Gastroesophageal sphincter (tissue), 4 donors: ENCODE measurements around the gene SCN1B. TPM values are rescaled to one million over a fixed set of nuclear protein-coding genes. Genes with fewer than 3 reads are reported as not detected.
"Not testable (repeated sequence)": the region's sequence is repeated elsewhere in the genome, so short reads cannot be mapped to it uniquely, and the experiment has no call there.

Experiments used
- ATAC-seq: fragments of 150-250 bp; one replicate; pipeline ENCODE4 v1.9.1; 2016; ENCODE audit warnings: mild to moderate bottlenecking, moderate library complexity
- H3K27ac ChIP-seq, 4 donors: fragments of 200-600 bp; sonication (generic) in 3 of 4; 1 replicate in 3 of 4; 2 replicates in 1 of 4; pipeline ENCODE4 v1.5.1; 2016 to 2019
- H3K27me3 ChIP-seq: fragments of 200-600 bp; sonication (generic); one replicate; pipeline ENCODE4 v1.5.1; 2019
- H3K36me3 ChIP-seq, 2 donors: fragments of 200-600 bp; sonication (generic); one replicate each; pipeline ENCODE4 v1.5.1; 2019; ENCODE audit warnings: control low read depth in 1 of 2
- H3K4me1 ChIP-seq, 3 donors: fragments of 200-600 bp; sonication (generic); 1 replicate in 2 of 3; 2 replicates in 1 of 3; pipeline ENCODE4 v1.5.1; 2016 to 2019; ENCODE audit warnings: control low read depth in 2 of 3
- H3K4me3 ChIP-seq, 2 donors: fragments of 200-600 bp; sonication (generic); one replicate each; pipeline ENCODE4 v1.5.1; 2019; ENCODE audit warnings: mild to moderate bottlenecking in 1 of 2, moderate library complexity in 1 of 2
- H3K9me3 ChIP-seq, 3 donors: fragments of 200-600 bp; sonication (generic); one replicate each; pipeline ENCODE4 v1.5.1; 2017 to 2019; ENCODE audit warnings: control low read depth in 2 of 3
- EP300 ChIP-seq: sonication (generic); formaldehyde crosslinking; IDR thresholded peaks from one replicate; pipeline ENCODE4 v1.6.1; 2017; ENCODE audit warnings: antibody characterized with exemption, mild to moderate bottlenecking
- POLR2A ChIP-seq, 2 donors: fragments of 450-650 bp; IDR thresholded peaks; one replicate each; pipeline ENCODE4 v1.6.1; 2017; ENCODE audit warnings: antibody characterized with exemption in 2 of 2, mild to moderate bottlenecking in 2 of 2, moderate library complexity in 1 of 2
- POLR2AphosphoS5 ChIP-seq: sonication (generic); formaldehyde crosslinking; IDR thresholded peaks from one replicate; pipeline ENCODE4 v1.6.1; 2017; ENCODE audit warnings: antibody characterized with exemption
- WGBS, 2 donors: methylation state at CpG; one replicate each; pipeline ENCODE4 v1.1.5; 2018; ENCODE audit warnings: low coverage in 1 of 2; 5-methylcytosine and 5-hydroxymethylcytosine counted together
- total RNA-seq, 4 donors: library from RNA; depleted of rRNA; stranded (reverse); fragments of >200 nt; gene quantifications; one replicate each; pipeline ENCODE4 v1.1.0, GENCODE V29; 2016
- TF ChIP-seq, protein P1 (sequence below), 4 experiments: fragments of 200-600 bp in 2 of 4; fragments of 450-650 bp in 2 of 4; sonication (generic) in 1 of 4; IDR thresholded peaks; one replicate each; pipeline ENCODE4 v1.5.1; 2017 to 2019; ENCODE audit warnings: antibody characterized with exemption in 4 of 4, mild to moderate bottlenecking in 2 of 4, moderate library complexity in 2 of 4

Gene SCN1B
- total RNA-seq, 4 donors from 2014 or later = 5.3 to 13.2 (median 9.5) TPM

DNA sequence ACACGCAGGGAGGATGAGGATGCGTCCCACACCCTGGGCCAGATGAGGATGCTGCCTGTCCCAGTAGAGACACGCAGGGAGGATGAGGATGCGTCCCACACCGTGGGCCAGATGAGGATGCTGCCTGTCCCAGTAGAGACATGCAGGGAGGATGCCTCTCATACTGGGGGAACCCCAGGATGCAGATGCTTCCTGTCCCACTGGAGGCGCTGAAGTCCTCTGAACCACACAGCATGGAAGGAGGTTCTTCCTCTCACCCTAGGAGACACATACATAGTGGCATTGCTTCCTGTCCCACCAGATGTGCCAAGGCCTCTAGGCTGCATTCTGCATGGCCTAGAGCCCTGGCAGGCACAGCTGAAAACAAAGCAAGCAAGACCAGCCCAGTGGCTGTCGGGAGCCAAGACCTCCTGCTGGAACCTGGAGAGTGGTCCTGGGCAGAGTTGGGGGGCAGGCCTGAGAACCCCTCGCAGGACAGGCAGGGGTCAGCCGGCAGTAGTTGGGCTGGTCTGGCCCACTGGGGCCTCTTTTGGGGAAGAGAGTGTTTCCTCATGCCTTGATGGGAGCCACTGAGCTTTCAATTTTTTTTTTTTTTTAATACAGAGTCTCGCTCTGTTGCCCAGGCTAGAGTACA is 15.5 kb downstream of the SCN1B start:
- Histone ChIP-seq H3K4me1 (peaks cover 0 to 25% (median 17%) of the 10 kb centered on the region in 3 donors), H3K27ac (no peak overlapping the region), H3K4me3 (no peak overlapping the region), H3K9me3 (no peaks in the 10 kb centered on the region), H3K27me3 (peaks cover 25% of the 10 kb centered on the region), H3K36me3 (no peaks in the 10 kb centered on the region)
- WGBS, 2 donors = 40 to 54% methylated on average over 1 to 6 of the region's 10 CpGs
- peak; percentile 24 for ATAC-seq
- TF ChIP-seq, protein P1, sequence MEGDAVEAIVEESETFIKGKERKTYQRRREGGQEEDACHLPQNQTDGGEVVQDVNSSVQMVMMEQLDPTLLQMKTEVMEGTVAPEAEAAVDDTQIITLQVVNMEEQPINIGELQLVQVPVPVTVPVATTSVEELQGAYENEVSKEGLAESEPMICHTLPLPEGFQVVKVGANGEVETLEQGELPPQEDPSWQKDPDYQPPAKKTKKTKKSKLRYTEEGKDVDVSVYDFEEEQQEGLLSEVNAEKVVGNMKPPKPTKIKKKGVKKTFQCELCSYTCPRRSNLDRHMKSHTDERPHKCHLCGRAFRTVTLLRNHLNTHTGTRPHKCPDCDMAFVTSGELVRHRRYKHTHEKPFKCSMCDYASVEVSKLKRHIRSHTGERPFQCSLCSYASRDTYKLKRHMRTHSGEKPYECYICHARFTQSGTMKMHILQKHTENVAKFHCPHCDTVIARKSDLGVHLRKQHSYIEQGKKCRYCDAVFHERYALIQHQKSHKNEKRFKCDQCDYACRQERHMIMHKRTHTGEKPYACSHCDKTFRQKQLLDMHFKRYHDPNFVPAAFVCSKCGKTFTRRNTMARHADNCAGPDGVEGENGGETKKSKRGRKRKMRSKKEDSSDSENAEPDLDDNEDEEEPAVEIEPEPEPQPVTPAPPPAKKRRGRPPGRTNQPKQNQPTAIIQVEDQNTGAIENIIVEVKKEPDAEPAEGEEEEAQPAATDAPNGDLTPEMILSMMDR (IDR thresholded peaks at IDR 0.05) = peak in 1 of 4 experiments; percentile 14
- TF ChIP-seq POLR2AphosphoS5 (no peak), EP300 (no peak), POLR2A (IDR thresholded peaks at IDR 0.05) (no peak)

DNA sequence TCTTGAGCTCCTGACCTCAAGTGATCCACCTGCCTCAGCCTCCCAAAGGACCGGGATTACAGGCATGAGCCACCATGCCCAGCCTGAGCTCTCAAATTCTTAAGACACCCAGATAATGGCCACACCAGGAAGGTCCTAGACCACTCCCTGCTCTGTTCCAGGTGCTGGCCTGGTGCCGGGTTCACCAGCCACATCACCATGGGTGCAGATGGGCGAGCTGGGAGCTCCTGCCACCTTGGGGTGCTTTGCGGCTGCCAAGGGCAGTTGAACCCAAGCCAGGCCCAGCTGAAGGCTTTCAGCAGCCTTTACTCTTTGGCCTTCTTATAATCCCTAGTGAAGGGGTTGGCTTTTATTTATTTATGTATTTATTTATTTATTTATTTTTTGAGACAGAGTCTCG is 16.2 kb downstream of the SCN1B start:
- H3K4me1 ChIP-seq = peaks cover 0 to 19% (median 10%) of the 10 kb centered on the region in 3 donors
- H3K27me3 ChIP-seq = peaks cover 18% of the 10 kb centered on the region
- TF ChIP-seq EP300 (no peak), POLR2AphosphoS5 (no peak), POLR2A (IDR thresholded peaks at IDR 0.05) (no peak)
- TF ChIP-seq, protein P1 (IDR thresholded peaks at IDR 0.05) = no peak
- ATAC-seq = no peak
- WGBS, 2 donors = 60 to 100% methylated on average over 1 to 4 of the region's 5 CpGs
- H3K27ac ChIP-seq = no peak overlapping the region
- H3K9me3 ChIP-seq = no peaks in the 10 kb centered on the region
- H3K4me3 ChIP-seq = no peak overlapping the region
- no peaks in the 10 kb centered on the region for H3K36me3 ChIP-seq

DNA sequence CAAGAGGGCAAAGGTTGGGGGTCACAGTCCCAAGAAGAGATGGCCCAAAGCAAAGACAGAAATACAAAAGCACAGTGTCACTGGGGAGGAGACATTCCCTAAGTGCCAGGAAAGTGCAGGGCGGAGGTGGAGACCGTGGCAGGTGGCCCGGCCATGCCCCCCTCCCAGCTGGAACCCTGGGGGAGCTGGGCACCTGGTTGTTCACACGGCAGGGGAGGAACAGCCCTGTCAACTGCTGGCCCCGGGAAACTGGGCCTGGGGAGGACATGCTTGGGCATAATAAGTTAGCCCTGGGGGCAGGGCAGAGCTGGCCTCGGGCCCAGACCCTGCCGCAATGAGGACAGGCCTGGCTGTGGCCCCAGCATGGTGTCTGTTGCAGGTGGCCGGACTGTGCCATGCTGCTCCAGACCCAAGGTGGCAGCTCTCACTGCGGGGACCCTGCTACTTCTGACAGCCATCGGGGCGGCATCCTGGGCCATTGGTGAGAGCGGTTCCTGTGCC is 18.7 kb downstream of the SCN1B start:
- Histone ChIP-seq H3K4me3 (no peak overlapping the region), H3K36me3 (no peaks in the 10 kb centered on the region), H3K27me3 (peaks cover 7% of the 10 kb centered on the region), H3K4me1 (no peaks in the 10 kb centered on the region), H3K9me3 (no peaks in the 10 kb centered on the region), H3K27ac (no peak overlapping the region)
- ATAC-seq = no peak
- TF ChIP-seq POLR2AphosphoS5 = no peak
- no peak for TF ChIP-seq EP300
- no peak for TF ChIP-seq POLR2A (IDR thresholded peaks at IDR 0.05)
- TF ChIP-seq, protein P1 (IDR thresholded peaks at IDR 0.05) = no peak
- WGBS, 2 donors = 29% methylated on average over 1 of the region's 12 CpGs; no CpG with 5 or more reads in 1 of the 2 donors

DNA sequence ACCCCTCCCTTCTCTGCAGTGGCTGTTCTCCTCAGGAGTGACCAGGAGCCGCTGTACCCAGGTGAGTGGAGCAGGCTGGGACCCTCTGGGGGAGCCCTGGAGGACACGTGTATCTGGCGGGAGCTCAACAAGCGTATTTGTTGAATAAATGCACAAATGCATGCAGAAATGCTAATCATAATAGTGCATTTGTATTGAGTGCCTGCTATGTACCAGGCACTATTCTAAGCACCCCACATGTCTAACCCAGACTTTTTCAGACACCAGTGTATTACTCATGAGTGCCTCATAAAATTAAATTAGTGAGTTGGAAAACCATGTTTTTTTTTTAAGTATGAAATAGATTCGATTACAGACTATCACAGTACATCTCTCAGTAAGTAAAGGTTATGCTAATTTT is 19.2 kb downstream of the SCN1B start:
- Histone ChIP-seq H3K9me3 (no peaks in the 10 kb centered on the region), H3K27me3 (peaks cover 7% of the 10 kb centered on the region), H3K36me3 (no peaks in the 10 kb centered on the region), H3K4me3 (no peak overlapping the region), H3K27ac (no peak overlapping the region), H3K4me1 (no peaks in the 10 kb centered on the region)
- ATAC-seq = no peak
- WGBS, 2 donors = 55% methylated on average over 4 of the region's 5 CpGs; no CpG with 5 or more reads in 1 of the 2 donors
- no peak for TF ChIP-seq EP300
- no peak for TF ChIP-seq POLR2A (IDR thresholded peaks at IDR 0.05)
- TF ChIP-seq POLR2AphosphoS5 = no peak
- TF ChIP-seq, protein P1 (IDR thresholded peaks at IDR 0.05) = no peak

DNA sequence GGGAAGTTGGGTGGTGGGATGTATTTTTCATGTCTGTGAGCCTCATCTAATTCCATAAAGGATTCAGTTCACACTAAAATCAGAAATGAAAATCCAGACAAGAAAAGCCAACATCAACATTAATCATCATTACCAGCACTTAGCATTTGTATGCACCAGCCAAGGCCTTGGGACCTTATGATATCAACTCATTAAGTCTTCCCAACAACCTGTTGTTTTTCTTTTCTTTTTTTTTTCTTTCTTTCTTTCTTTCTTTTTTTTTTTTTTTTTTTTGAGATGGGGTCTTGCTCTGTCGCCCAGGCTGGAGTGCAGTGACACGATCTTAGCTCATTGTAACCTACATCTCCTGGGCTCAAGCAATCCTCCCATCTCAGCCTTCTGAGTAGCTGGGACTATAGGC is 20.4 kb downstream of the SCN1B start:
- not testable (repeated sequence) for H3K4me3 ChIP-seq, H3K27ac ChIP-seq, H3K36me3 ChIP-seq, H3K4me1 ChIP-seq, ATAC-seq, H3K9me3 ChIP-seq
- WGBS, 2 donors = 86 to 100% methylated on average over 1 of the region's 2 CpGs
- H3K27me3 ChIP-seq = peaks cover 13% of the 10 kb centered on the region

DNA sequence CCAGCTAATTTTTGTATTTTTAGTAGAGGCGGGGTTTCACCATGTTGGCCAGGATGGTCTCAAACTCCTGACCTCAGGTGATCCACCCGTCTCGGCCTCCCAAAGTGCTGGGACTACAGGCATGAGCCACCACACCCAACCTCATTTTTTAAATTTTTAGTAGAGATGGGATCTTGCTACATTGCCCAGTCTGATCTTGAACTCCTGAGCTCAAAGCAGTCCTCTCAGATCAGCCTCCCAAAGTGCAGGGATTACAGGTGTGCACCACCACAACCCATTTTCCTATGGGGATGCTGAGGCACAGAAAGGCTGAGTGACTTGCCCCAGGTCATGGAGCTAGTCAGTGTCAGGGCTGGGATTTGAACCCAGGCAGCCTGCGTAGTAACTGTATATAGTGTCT is 21.0 kb downstream of the SCN1B start:
- H3K4me3 ChIP-seq, H3K27ac ChIP-seq, H3K36me3 ChIP-seq, ATAC-seq, H3K9me3 ChIP-seq, H3K4me1 ChIP-seq: not testable (repeated sequence)
- WGBS, 2 donors = 96 to 100% methylated on average over 3 to 4 of the region's 4 CpGs
- H3K27me3 ChIP-seq = peaks cover 19% of the 10 kb centered on the region
